Raji (cell line): ENCODE data around the gene CTNNBL1.

Source experiments
- POLR2A ChIP-seq: IDR thresholded peaks from 2 replicates; pipeline ENCODE4 v1.6.1; 2011; ENCODE audit warnings: low read depth, low read length, control low read depth; ENCODE audit not compliant: insufficient read depth

The CTNNBL1 gene

GRCh38 chr20:37877832-37878772, 184.3 kb downstream of the CTNNBL1 start:
- TF ChIP-seq POLR2A, result no peak

- TF ChIP-seq POLR2A, result no peak
Observed at GRCh38 chr20:37878835-37879599, 185.2 kb downstream of the CTNNBL1 start.

- no peak for TF ChIP-seq POLR2A
Observed at GRCh38 chr20:37879843-37880242, 186.0 kb downstream of the CTNNBL1 start.

GRCh38 chr20:37880726-37881591, 187.1 kb downstream of the CTNNBL1 start:
- TF ChIP-seq POLR2A, result no peak

- no peak for TF ChIP-seq POLR2A
Observed at GRCh38 chr20:37881601-37882343, 187.9 kb downstream of the CTNNBL1 start.

- TF ChIP-seq POLR2A, result no peak
Observed at GRCh38 chr20:37882961-37883712, 189.3 kb downstream of the CTNNBL1 start.

- no peak for TF ChIP-seq POLR2A
Observed at GRCh38 chr20:37885042-37885441, 191.2 kb downstream of the CTNNBL1 start.

- no peak for TF ChIP-seq POLR2A
Observed at GRCh38 chr20:37885593-37886503, 192.0 kb downstream of the CTNNBL1 start.

- no peak for TF ChIP-seq POLR2A
Observed at GRCh38 chr20:37886851-37887297, 193.0 kb downstream of the CTNNBL1 start.

GRCh38 chr20:37888641-37889040, 194.8 kb downstream of the CTNNBL1 start:
- TF ChIP-seq POLR2A, result no peak

- no peak for TF ChIP-seq POLR2A
Observed at GRCh38 chr20:37890108-37890507, 196.3 kb downstream of the CTNNBL1 start.

GRCh38 chr20:37890643-37891042, 196.8 kb downstream of the CTNNBL1 start:
- TF ChIP-seq POLR2A, result no peak
